HG03558 (cell line): ENCODE data around the gene TP53I13.

Experiments used
- ATAC-seq: cut with Tn5 transposase; IDR thresholded peaks from one replicate; pipeline ENCODE4 v1.9.1; 2021; ENCODE audit warnings: moderate number of reproducible peaks; ENCODE audit not compliant: unreplicated experiment; ENCODE audit errors: extremely low read depth

Gene TP53I13

DNA sequence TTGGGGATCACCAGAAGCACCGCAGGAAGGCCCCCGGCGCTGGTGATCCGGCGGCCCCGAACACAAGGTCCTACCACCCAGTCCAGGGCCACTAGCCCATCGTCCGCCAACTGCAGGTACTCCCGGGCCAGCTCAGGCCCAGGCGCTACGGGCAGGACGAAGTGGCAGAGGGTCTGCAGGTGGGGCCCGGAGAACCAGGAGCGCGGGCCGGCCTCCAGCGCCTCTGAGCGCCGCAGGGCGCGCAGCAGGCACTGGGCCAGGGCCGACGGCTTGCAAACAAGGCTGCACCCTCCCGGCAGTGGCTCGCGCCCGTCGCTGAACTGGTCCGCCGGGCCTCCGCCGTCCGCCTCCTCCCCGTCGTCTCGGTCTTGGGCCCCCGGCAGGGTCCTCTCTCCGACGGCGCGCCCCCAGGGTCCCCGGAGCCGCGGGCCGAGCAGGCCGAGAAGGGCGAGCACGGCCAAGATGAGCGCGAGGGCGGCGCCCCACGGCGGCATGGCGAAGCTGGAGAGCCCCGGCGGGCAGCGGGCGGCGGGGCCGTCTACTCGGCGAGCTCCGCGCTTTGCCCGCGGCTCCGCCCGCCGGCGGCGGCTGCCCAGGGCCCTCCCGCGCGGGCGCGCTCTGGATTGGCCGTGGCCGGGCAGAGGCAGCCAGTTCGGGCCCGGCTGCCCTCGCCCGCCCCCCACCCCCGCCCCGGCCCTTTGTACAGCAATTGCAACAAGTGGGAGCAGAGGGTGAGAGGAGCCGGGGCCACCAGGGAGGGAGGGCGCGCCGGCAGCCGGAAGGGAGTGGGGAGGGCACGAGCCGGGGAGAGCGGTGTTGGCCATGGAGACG lies 1.8 kb upstream of the TP53I13 start, which contains the start of gene ABHD15:
Gene ABHD15, minus strand, starts transcription at position 565 of the 831 bp plus-strand sequence. Its CDS starts 71 bp downstream, at position 494.
- no peak for ATAC-seq

DNA sequence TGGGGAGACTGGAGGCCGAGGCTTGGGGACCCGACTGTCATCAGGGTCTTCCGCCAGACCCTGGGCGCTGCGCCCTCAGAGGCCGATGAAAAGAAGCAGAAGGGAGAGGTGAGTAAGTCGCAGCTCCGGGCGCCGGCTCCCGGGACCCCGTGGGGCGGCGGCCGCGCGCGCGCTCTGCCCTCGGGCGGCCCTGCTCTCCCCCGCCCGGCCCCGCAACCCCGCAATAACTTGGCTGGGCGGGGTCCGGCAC lies 1.3 kb upstream of the TP53I13 start:
- no peak for ATAC-seq

DNA sequence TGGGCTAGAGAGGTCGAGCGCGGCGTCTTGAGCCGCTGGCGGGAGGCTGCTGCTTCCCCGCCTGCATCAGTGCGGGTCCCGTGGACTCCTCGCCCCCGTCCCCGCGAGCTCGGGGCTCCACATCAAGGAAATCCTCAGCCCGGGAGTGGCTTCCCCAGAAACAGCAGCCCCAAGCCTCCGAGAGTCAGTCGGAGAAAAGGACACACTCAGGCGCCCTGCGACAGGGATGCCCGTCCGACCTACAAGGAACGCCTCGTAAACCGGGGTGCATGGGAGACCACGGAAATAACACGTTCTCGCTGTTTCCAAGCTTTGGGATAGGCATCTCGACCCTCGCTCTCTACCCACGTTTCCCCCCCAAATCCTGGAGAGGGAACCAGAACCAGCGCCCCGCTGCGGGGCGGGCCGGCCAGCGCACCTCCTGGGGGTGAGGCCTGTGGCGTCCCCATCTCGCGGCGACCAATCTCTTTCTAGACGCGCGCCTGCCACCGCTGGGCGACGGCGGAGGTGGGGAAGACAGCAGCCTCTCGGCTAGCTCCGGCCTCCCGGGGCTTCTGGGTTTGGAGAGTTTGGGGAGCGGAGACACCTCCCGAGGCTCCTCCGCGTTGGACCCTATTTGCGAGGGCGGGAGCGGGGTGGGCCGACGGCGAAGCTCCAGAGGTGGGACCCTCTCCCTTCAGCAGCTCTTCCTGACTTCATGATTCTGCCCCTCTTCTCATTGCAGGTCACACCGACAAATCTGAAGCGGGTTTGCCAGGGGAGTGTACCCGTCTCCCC lies 759 bp upstream of the TP53I13 start:
- ATAC-seq = no peak

DNA sequence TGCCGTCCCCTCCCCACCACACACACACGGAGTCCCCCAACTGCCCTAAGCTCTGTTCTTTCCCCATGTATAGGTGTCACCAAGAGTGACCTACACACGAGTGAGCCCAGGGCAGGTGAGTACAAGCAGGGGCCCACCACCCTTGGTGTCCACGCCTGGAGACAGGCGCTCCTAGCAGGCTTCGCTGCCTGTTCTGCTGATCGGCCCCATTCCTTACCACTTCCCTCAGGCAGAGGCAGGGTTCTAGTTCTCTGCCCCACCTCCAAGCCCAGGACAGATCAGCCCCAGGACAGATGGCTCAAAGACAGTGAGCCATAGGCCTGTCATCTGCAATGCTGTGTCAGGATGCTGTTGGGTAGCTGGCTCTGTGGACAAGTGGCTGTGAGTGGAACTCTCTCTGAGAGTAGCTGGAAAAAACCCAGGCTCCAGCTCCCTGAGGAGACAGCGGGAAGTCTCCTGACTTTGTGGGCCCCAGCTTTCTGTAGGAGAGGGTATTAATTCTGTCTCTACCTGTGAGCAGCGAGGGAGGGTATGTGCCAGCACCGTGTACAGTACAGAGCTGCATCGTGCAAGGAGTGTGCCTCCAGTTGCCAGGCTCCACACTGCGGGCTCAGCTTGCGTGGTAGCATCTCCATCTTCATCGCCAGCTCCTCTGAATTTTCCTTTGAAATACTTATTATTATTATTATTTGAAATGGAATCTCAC lies 897 bp downstream of the TP53I13 start:
- no peak for ATAC-seq

DNA sequence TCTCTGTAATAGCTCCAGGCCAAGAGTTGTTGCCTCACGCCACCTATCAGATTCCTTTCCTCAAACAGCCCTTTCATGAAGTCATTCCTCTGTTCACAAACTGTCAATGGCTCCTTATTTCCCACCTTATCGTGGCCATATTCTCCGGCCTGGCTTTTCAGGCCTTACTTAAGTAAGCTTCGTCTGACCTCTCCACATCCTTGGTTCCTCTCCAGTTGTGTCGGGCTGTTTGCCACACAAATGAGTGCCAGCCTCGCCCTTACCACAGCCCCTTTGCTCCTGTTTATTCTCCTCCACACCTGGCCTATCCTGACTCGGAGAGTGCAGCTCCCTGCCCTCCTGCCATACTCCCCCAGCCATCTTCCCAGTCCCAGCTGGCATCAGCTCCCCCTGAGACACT lies 2.0 kb downstream of the TP53I13 start:
- no peak for ATAC-seq

DNA sequence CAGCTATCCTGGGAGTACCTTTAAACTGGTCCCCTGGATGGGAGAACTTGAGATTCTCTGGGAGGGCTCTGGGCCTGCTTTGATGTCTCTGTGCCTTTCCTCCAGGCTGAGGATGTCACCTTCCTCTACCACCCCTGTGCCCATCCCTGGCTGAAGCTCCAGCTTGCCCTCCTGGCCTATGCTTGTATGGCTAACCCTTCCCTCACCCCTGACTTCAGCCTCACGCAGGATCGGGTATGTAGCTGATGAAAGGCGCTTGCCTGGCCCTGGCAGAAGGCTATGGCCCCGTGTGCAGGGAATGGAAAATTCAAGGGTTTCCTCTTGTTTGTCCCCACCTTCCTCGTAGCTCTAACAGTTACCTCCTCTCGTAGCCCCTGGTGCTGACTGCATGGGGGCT lies 3.0 kb downstream of the TP53I13 start:
- no peak for ATAC-seq

DNA sequence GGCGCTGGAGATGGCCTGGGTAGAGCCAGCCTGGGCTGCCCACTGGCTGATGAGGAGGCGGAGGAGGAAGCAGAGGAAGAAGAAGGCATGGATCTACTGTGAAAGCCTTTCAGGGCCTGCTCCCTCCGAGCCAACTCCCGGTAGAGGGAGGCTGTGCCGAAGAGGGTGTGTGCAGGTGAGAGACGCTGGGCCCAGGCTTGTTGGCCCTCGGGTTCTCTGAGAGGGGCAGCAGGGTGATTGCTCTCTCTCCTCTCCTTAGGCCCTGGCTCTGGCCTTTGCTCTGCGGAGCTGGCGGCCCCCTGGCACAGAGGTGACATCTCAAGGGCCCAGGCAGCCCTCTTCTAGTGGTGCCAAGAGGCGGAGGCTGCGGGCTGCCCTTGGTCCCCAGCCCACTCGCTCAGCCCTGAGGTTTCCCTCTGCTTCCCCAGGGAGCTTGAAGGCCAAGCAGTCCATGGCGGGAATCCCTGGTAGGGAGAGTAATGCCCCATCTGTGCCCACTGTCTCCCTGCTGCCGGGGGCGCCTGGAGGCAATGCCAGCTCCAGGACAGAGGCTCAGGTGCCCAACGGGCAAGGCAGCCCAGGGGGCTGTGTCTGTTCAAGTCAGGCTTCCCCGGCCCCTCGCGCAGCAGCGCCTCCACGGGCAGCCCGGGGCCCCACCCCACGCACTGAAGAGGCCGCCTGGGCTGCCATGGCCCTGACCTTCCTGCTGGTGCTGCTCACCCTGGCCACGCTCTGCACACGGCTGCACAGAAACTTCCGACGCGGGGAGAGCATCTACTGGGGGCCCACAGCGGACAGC lies 3.6 kb downstream of the TP53I13 start:
- no peak for ATAC-seq

DNA sequence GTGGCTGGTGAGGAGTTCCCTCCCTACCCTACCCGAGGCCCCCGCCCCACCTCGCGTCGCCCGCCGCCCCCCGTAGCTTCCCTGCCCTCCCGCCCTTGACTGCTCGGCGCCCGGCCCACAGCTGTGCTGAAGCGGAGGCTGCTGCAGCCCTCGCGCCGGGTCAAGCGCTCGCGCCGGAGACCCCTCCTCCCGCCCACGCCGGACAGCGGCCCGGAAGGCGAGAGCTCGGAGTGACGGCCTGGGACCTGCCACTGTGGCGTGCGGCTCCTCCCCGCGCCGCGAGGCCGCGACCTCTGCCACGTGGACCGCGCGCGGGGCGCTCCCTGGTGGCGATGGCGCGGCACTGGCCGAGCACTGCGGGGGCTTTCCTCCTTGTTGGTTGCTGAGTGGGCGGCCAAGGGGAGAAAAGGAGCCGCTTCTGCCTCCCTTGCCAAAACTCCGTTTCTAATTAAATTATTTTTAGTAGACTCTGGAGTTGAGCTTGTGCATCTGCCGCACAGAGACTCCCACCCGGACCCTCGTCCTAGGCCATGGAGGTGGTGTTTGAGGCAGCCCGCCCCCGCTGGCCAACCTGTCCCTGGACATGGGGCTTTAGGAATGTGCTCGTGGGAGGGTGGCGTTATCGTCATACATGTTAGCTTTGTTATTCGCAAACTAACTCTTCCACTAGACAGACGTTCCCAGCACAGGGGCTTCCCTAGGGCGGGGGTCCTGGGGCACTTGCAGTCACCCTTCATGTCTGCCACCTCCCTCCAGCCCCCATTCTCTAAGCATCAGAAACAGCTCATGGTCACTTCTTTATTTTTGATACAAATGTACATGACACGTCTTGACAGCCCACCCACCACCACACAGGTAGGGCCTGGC lies 4.4 kb downstream of the TP53I13 start:
- no peak for ATAC-seq

DNA sequence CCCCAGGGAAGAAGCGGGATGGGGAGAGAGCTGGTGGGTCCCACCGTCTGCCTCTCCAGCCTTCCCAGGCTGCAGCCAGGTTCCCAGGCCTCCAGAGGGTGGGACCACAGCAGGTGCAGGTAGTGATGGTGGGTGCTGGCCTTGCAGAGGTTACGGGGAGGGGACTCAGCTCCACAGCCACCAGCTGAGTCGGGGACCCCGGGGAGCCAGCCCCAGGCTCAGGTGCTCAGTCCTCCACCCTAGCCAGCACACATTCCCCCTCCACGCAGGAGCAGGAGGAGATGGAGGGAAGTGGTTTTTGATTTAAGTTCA lies 5.0 kb downstream of the TP53I13 start:
- no peak for ATAC-seq

DNA sequence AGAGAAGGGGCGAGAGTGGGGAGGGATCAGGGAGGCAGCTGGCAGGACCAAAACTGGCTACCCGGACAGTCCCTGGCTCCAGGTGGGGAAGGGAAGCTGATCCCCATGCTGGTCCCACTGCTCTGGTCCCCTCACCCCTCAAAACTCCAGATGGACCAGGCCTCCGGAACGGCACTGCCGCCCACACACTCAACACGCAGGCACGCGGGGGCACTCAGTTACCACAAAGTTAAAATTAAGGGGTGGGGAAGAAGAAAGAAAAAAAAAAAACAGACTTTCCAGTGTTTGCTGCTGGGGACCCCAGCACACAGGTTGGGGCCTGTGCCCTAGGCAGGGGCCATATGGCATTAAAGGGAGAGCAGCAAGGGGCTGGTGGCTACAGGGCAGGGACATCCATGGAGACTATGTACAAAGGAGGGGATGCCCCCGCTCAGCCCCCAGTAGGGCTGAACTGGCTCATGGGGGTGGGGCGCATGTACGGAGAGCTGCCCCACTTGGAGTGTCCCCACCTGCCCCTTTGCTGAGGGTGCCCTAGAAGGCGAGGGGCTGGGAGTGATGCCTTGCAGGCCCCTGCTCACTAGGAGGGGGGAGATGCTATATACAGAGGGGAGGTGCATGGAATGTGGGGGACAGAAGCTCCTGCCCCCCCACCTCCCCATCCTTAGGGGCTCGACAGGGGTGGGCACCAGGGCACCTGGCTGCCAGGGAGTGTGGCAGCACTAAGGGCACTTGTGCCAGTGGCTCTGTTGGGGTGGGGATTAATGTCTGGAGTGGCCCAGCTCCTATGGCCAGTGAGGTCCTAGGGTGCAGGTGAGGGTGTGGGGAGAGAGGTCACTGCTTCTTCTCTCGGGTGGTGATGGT lies 5.6 kb downstream of the TP53I13 start:
- ATAC-seq = no peak

DNA sequence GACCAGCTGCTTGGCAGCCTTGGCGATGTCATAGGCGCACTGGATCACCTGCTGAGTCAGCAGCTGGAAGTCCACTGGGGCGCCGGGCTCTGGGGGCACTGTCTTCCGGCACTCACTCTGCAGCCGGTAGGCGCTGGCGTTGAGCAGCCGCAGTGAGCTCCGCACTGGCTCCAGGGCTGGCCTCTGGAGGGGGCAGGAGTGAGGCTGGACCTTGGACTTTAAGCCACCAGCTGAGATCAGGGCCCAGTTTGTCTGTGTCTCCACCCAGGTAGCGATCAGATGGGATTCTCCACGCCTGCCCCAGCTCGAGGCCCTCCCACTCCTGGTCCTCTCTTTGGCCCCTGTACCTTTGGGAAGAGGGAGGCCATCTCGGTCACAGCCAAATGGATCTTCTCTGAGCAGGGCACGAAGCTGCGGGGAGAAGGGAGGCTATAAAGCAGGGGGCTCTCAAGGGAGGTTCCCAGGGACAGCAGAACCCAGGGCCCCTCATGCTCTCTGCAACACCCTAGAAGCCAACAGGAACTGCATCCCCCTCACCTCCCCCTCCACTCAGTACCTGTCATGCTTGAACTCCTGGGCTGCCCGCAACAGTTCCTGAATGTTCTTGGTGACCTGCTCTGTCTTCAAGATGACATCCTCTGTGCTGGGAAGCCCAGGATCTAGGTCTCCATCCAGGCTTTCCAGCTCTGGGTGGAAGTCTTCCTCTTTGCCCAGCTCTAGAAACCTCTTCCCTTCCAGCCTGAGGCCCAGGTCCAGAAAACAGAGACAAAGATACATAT lies 6.4 kb downstream of the TP53I13 start:
- ATAC-seq = no peak

DNA sequence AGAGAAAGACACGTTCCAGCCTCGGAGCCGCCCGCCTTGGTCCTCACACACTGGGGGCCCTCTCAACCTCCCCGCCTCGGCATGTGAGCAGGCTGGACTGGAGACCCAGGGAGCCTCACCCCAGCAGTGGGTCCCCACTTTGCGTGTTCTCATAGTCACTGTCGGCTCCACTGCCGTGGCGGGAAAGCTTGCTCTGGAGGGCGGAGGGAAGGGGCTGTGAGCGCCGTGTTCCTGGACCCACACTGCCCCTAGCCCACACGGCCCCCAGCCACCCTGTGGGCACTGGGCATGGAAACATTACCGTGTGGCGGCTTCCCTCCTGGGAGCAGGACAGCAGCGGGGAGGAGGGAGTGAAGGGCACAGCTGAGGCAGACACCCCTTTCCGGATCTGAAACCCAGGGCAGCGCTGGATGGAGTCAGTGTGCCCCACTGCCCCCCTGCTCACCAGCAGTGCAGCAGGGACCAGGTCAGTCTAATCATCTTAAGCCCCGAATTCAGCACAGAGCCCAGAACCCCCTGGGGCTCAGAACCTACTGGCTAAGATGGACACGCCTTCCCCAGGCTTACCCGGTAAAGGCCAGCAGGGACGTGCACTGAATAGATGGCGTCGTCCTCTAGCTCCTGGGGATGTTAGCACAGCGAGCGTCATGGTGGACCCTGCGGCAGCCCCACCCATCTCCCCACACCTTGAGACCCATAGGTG lies 7.2 kb downstream of the TP53I13 start:
- ATAC-seq = no peak

DNA sequence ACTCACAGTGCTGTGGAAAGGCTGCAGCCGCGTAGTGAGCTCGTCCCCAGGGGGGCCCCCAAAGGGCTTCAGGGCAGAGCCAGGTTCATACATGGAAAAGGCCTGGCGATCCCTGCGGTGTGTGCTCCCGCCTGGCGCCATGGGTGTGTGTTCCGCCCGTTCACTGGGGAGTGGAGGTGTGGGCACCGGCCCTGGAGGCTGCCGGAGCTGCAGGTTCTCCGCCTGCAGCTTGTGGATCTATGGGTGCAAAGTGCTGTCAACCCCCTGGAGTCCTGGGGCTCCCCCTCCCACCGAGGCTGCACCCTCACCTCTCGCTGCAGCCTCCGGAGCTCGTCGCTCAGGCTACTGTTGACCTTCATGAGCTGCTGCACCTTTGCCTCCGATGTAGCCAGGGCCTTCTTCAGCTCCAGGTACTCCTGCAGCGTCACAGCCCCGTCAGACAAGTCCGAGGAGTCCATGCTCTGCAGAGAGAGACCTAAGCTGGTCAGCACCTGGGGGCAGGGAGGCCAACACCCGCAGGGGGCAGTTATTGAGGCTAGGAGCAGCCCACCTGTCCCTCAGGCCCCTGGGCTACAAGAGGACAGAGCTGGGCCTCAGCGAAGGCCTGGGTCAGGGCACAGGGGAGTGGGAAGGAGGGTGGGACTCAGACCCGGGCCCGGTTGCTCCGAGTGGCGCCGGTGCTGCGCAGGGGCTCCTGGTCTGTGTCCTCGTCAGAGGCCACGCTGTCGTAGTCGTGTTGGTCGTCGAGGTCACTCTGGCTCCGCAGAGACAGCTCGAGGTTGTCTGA lies 7.9 kb downstream of the TP53I13 start:
- no peak for ATAC-seq

DNA sequence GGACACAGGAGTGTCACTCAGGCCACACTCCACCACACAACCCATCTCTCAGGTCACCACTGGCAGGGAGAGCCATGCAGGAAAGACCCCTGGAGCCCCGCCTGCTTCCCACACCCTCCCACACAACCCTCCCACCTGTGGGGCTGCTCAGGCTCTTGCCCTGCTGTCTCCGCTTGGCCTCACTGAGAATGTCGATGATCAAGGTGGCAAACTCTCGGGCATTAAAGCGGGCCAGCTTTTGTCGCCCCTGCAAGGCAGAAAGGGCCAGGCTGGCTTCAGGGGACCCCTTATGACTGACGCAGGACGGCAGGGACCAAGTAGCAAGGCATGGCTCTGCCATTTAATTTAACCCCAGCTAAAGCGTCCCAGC lies 8.5 kb downstream of the TP53I13 start:
- ATAC-seq = no peak

DNA sequence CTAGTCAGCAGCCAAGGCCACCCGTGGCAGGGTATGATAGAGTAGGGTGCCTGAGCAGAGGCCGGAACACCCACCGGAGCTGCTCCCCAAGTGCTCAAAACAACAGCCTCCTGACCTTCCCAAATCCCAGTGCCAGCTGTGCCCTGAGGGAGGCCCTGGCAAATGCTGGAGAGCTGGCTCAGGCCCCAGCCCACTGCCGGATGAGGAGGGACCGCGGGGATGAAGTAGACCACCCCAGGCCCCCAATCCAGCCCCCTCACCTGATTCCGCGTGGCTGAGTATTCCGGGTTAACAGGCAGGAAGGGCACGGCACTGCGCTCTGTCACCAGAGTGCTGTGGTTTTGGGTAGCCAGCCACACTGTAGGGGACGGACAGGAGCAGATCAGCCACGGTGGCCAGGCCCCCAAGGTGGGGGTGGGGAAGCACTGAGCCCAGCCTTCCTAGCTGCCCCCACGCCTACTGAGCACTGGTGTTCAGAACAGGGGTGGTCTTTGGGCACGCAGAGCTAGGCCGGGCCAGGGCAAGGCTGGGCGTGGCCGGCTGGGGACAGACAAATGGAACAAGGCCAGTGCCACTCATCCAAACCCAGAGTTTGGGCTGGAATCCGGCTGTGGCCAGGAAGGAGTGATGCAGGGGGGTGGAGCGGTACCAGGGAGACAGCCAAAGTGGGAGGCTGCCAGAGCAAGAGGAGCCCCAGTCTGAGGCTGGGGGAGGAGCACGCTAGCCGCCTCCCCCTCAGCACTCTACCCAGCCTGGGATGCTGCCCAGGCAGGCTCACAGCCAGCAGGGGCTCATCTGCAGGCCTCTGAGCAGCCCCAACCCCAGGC lies 9.1 kb downstream of the TP53I13 start:
- ATAC-seq = no peak
